HG03521 (cell line): Measurements from ENCODE around the gene LOXHD1.

Source experiments
- ATAC-seq: cut with Tn5 transposase; IDR thresholded peaks from one replicate; pipeline ENCODE4 v1.9.1; 2021; ENCODE audit warnings: mild to moderate bottlenecking, moderate library complexity; ENCODE audit not compliant: unreplicated experiment

LOXHD1 gene

DNA sequence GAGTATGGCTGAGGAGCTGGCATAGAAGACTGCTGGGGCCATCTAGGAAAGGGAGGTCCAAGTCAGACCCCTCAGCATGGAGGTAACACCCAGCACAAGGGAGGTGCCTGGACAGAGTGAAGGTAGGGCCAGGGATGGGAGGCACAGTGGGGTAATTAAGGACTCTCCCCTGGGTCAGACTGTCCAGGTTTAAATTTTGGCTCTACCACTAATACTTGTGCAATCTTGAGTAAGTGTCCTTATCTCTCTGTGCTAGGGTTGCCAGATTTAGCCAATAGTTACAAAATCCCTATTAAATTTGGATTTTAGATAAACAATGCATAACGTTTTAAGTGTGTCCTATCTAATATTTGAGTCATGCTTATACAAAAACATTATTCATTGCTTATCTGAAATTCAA, 109.5 kb downstream of the LOXHD1 start:
- no peak for ATAC-seq

DNA sequence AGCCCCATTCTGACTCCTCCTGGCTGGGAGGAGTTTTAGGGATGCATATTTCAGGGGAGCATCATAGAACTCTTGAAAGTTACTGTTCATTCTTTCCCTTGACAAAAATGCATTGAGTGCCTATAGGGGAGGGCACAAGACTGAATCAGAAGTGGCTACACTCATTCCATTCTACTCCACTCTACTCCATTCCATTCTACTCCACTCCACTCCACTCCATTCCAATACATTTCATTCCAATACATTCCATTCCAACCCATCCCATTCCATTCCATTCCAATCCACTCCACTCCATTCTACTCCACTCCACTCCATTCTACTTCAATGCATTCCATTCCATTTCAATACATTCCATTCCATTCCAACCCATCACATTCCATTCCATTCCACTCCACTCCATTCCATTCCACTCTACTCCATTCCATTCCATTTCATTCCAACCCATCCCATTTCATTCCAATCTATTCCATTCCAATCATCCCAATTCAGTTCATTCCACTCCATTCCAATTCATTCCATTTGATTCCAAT, 110.8 kb downstream of the LOXHD1 start:
- no peak for ATAC-seq

DNA sequence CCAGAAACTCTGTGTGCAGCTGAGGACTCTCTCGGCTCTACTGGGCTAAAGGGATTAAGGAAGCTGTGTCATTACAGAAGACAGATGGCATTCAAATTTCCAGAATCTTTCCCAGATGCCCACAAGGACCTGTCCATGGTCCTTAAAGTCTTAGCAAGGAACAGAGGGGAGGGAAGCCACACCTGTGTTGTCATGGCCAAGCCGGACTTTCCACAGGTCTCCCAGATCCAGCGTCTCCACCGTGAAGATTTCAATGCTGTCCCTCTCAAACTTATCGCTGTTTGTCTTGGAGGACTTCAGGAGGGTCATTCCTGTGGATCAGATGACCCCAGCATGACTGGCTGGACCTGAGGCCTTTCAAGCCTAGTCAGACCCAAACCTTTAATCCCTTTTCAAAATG, 114.5 kb downstream of the LOXHD1 start:
- no peak for ATAC-seq

GRCh38 chr18:46541626-46542189, 115.3 kb downstream of the LOXHD1 start:
- ATAC-seq: no peak

DNA sequence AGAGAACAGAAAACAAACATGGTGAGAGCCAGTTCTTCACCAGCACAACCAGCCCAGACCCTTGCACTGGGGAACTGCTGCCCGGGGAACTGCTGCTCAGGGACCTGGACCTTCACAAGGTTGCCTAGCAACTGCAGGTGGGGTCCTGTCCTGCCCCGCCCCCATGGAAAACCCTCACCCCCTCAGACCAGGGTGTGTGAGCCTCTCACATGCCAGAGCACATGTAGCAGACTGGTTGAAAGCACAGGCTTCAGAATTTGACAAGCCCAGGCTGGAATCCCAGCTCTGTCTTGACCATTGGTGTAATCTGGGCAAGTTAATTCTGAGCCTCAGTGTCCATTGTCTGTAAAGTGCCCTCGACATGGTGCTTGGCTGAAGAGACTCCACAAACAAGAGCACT, 118.6 kb downstream of the LOXHD1 start:
- ATAC-seq: no peak

DNA sequence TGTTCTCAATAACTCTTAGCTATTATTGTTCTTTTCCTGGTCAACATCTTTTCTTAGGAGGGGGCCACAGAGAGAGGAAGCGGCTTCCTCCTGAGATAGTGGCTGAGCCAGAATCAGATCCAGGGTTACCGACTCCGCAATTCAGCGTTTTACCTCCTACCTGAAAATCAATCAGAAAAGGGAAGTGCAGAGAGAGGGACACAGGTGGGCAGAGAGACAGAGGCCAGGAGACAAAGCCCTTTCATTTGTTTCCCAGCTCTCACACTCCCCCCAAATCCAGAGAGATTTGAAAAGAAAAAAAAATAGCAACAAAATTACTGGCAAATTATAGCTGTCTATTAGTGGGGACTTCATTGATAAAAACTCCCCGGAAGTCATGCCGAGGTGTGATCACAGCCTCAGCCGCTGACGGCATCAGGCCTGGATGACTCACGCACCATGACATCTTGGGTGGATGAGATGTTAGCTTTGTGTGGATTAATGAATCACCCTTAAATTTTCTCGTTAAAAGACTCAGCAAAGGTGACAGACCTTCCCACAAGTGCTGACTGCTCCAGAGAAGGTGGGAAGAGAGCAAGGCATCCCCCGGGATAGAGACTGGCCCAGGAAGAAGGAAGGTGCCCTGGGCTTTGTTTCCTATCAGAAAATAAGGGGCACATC, 120.7 kb downstream of the LOXHD1 start:
- ATAC-seq: no peak

GRCh38 chr18:46531482-46531881, 125.5 kb downstream of the LOXHD1 start:
- no peak for ATAC-seq

- ATAC-seq: no peak
Observed at GRCh38 chr18:46528037-46528436, 129.0 kb downstream of the LOXHD1 start.

GRCh38 chr18:46519870-46520269, 137.2 kb downstream of the LOXHD1 start:
- ATAC-seq: no peak

GRCh38 chr18:46518438-46518837, 138.6 kb downstream of the LOXHD1 start:
- no peak for ATAC-seq

DNA sequence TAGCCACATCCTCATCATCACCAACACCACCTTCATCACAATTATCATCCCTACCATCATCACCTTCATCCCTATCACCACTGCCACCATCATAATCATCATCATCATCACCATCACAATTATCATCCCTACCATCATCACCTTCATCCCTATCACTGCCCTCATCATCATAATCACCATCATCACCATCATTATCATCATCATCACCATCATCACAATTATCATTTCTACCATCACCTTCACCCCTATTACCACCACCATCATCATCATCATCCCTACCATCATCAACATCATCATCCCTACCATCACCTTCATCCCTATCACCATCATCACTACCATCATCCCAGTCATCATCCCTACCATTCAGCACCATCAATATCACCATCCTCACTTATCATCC, 140.5 kb downstream of the LOXHD1 start:
- no peak for ATAC-seq

- ATAC-seq: no peak
Observed at GRCh38 chr18:46510386-46510785, 146.6 kb downstream of the LOXHD1 start.

- no peak for ATAC-seq
Observed at GRCh38 chr18:46509530-46509929, 147.5 kb downstream of the LOXHD1 start.

GRCh38 chr18:46506974-46507586, 149.9 kb downstream of the LOXHD1 start:
- no peak for ATAC-seq

GRCh38 chr18:46502444-46502843, 154.6 kb downstream of the LOXHD1 start:
- ATAC-seq: no peak

GRCh38 chr18:46497129-46497528, 159.9 kb downstream of the LOXHD1 start:
- no peak for ATAC-seq

- no peak for ATAC-seq
Observed at GRCh38 chr18:46488471-46489213, 168.4 kb downstream of the LOXHD1 start.

- ATAC-seq: no peak
Observed at GRCh38 chr18:46485675-46486194, 171.3 kb downstream of the LOXHD1 start.

- ATAC-seq: no peak
Observed at GRCh38 chr18:46484971-46485370, 172.0 kb downstream of the LOXHD1 start.

DNA sequence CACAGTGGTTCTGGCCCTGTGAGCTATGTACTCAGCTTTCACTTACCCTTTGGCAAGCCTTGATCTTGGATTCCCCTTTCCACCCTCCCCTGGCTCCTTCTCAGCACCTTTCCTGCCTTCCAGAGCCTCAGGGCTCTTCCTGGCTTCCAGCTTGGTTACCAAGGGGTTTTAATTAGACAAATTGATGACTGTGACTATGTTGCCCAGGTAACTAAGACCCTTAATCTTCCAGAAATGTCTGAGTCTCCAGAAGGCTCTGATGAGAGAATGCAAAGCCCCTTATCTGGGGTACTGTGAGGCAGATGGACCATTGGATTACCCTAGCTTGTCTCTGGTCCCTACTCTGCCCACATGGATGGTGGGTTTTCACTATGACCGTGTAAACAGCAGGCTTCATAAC, 174.2 kb downstream of the LOXHD1 start:
- ATAC-seq: no peak

DNA sequence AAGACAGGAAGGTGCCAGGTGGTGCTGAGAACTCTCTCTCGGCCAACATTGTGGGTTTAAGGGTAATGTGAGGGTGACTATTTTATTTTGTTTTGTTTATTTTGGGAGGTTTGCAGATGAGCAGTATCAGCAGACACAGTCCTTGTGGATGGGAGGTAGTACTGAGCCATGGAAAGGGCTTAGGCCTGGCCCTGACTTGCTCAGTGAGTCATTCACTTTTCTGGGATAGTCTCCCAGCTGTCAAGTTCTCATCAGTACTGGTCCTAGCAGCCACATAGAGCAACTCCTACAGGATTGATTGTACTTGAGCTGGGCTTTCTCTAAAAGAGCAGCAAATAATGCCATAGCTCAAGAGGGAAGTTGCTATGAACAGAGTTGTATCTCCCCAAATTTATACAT, 175.2 kb downstream of the LOXHD1 start:
- ATAC-seq: no peak
